Mesendoderm (in vitro differentiated cells): ENCODE results near the gene AFAP1L1.
"Not testable (repeated sequence)": the region's sequence is repeated elsewhere in the genome, so short reads cannot be mapped to it uniquely, and the experiment has no call there.

Experiments
- DNase-seq: peaks from one replicate; pipeline ENCODE4 v3.0.0; 2013
- H2AK5ac ChIP-seq: 2 replicates; pipeline ENCODE4 v1.6.1; 2013; ENCODE audit warnings: low read length, inconsistent platforms
- H2BK120ac ChIP-seq: 2 replicates; pipeline ENCODE4 v1.6.1; 2013; ENCODE audit warnings: low read depth, mild to moderate bottlenecking, low read length, moderate library complexity, mixed read lengths
- H2BK15ac ChIP-seq: replicated peaks from 2 replicates; pipeline ENCODE4 v1.6.1; 2013; ENCODE audit warnings: low read depth, mild to moderate bottlenecking, moderate library complexity
- H2BK5ac ChIP-seq: 2 replicates; pipeline ENCODE4 v1.6.1; 2013; ENCODE audit warnings: low read length, inconsistent platforms
- H3K18ac ChIP-seq: 2 replicates; pipeline ENCODE4 v1.6.1; 2013; ENCODE audit warnings: mild to moderate bottlenecking, low read length, mixed read lengths
- H3K23ac ChIP-seq: one replicate; pipeline ENCODE4 v1.6.1; 2013; ENCODE audit warnings: low read length
- H3K27ac ChIP-seq: 2 replicates; pipeline ENCODE4 v1.5.1; 2013; ENCODE audit warnings: low read depth, mild to moderate bottlenecking, inconsistent platforms, low read length, moderate library complexity
- H3K27me3 ChIP-seq: 2 replicates; pipeline ENCODE4 v1.6.1; 2013; ENCODE audit warnings: low read length, control low read depth, mild to moderate bottlenecking, inconsistent platforms; ENCODE audit not compliant: insufficient read depth, poor library complexity
- H3K36me3 ChIP-seq: 2 replicates; pipeline ENCODE4 v1.6.1; 2013; ENCODE audit warnings: low read length, inconsistent platforms; ENCODE audit not compliant: control insufficient read depth, insufficient read depth
- H3K4ac ChIP-seq: one replicate; pipeline ENCODE4 v1.6.1; 2013; ENCODE audit warnings: low read depth, mild to moderate bottlenecking, low read length, moderate library complexity
- H3K4me1 ChIP-seq: 2 replicates; pipeline ENCODE4 v1.6.1; 2013; ENCODE audit warnings: low read depth, low read length, inconsistent platforms; ENCODE audit not compliant: control insufficient read depth
- H3K4me2 ChIP-seq: 2 replicates; pipeline ENCODE4 v1.6.1; 2013; ENCODE audit warnings: low read length
- H3K4me3 ChIP-seq: 2 replicates; pipeline ENCODE4 v1.5.1; 2013; ENCODE audit warnings: mild to moderate bottlenecking, low read length
- H3K56ac ChIP-seq: one replicate; pipeline ENCODE4 v1.6.1; 2013; ENCODE audit warnings: low read length
- H3K79me1 ChIP-seq: 2 replicates; pipeline ENCODE4 v1.6.1; 2013; ENCODE audit warnings: low read length, inconsistent platforms
- H3K79me2 ChIP-seq: 2 replicates; pipeline ENCODE4 v1.6.1; 2013; ENCODE audit warnings: mild to moderate bottlenecking, low read length; ENCODE audit not compliant: control insufficient read depth, insufficient read depth
- H3K9ac ChIP-seq: 2 replicates; pipeline ENCODE4 v1.6.1; 2013; ENCODE audit warnings: low read length, inconsistent platforms
- H4K5ac ChIP-seq: one replicate; pipeline ENCODE4 v1.6.1; 2013; ENCODE audit warnings: low read length
- H4K8ac ChIP-seq: one replicate; pipeline ENCODE4 v1.6.1; 2013; ENCODE audit warnings: low read depth, mild to moderate bottlenecking, control low read depth, low read length, moderate library complexity
- WGBS: extraction: QIAGEN DNeasy Blood & Tissue Kit; methylation state at CpG from one replicate; pipeline ENCODE4 v1.1.7; 2013; ENCODE audit warnings: low lambda C conversion rate, missing lambda C conversion rate; ENCODE audit not compliant: insufficient coverage; ENCODE audit errors: extremely low coverage; 5-methylcytosine and 5-hydroxymethylcytosine counted together

AFAP1L1 gene

GRCh38 chr5:149271195-149271715 lies 404 bp upstream of the AFAP1L1 start:
- Histone ChIP-seq H3K27me3 (peaks cover 7% of the 10 kb centered on the region), H2BK120ac (no peak overlapping the region)
- no CpG with 5 or more reads among the region's 40 CpGs for WGBS

GRCh38 chr5:149272781-149273180 lies 1.1 kb downstream of the AFAP1L1 start:
- DNase-seq, H3K27ac ChIP-seq, H3K9ac ChIP-seq, H4K8ac ChIP-seq, H3K4ac ChIP-seq, H3K4me3 ChIP-seq, H3K27me3 ChIP-seq, H4K5ac ChIP-seq, H3K36me3 ChIP-seq, H3K4me1 ChIP-seq, H2AK5ac ChIP-seq, H3K4me2 ChIP-seq, H2BK15ac ChIP-seq, H3K56ac ChIP-seq, H2BK5ac ChIP-seq, H3K79me1 ChIP-seq, H2BK120ac ChIP-seq, H3K18ac ChIP-seq, H3K79me2 ChIP-seq: not testable (repeated sequence)
- peak overlapping the region; percentile 45 for H3K23ac ChIP-seq
- WGBS = no CpG with 5 or more reads among the region's 16 CpGs

More at GRCh38 chr5:149271195-149271715, 404 bp upstream of the AFAP1L1 start:
- no peak overlapping the region for H3K4ac ChIP-seq
- no peaks in the 10 kb centered on the region for H3K79me2 ChIP-seq
- H3K36me3 ChIP-seq = no peaks in the 10 kb centered on the region
- peaks cover 5% of the 10 kb centered on the region for H3K4me1 ChIP-seq
- no peak overlapping the region for H3K27ac ChIP-seq
- peak overlapping the region; percentile 62 for H3K9ac ChIP-seq
- H3K79me1 ChIP-seq = no peaks in the 10 kb centered on the region
- H2AK5ac ChIP-seq = no peak overlapping the region
- no peak overlapping the region for H3K18ac ChIP-seq
- peak overlapping the region; percentile 45 for H3K23ac ChIP-seq
- no peak overlapping the region for H4K5ac ChIP-seq
- H3K56ac ChIP-seq = peak overlapping the region; percentile 85
- peak overlapping the region; percentile 47 for H3K4me3 ChIP-seq
- peak; percentile 48 for DNase-seq
- H2BK15ac ChIP-seq = no peak overlapping the region
- H3K4me2 ChIP-seq = peak overlapping the region; percentile 92
- no peak overlapping the region for H4K8ac ChIP-seq
- no peak overlapping the region for H2BK5ac ChIP-seq

- H3K4me1 ChIP-seq = peaks cover 5% of the 10 kb centered on the region
- H3K4me2 ChIP-seq = no peak overlapping the region
- no peak overlapping the region for H3K23ac ChIP-seq
- no peak overlapping the region for H3K4me3 ChIP-seq
- no peak overlapping the region for H3K27ac ChIP-seq
- no peak for DNase-seq
- H2BK120ac ChIP-seq = no peak overlapping the region
- no peak overlapping the region for H3K4ac ChIP-seq
- no CpG with 5 or more reads among the region's 5 CpGs for WGBS
- no peak overlapping the region for H4K8ac ChIP-seq
- no peaks in the 10 kb centered on the region for H3K79me2 ChIP-seq
- no peak overlapping the region for H3K18ac ChIP-seq
- H3K79me1 ChIP-seq = no peaks in the 10 kb centered on the region
- no peak overlapping the region for H3K9ac ChIP-seq
- H4K5ac ChIP-seq = no peak overlapping the region
- no peak overlapping the region for H2AK5ac ChIP-seq
- H3K27me3 ChIP-seq = peaks cover 7% of the 10 kb centered on the region
- no peak overlapping the region for H2BK5ac ChIP-seq
- H3K36me3 ChIP-seq = no peaks in the 10 kb centered on the region
- no peak overlapping the region for H2BK15ac ChIP-seq
- peak overlapping the region; percentile 54 for H3K56ac ChIP-seq
These were observed 1.6 kb downstream of the AFAP1L1 start for GRCh38 chr5:149273237-149273636.

- no peak overlapping the region for H3K27ac ChIP-seq
These were observed 2.3 kb downstream of the AFAP1L1 start for GRCh38 chr5:149273950-149274349.

GRCh38 chr5:149274939-149275338 lies 3.3 kb downstream of the AFAP1L1 start:
- Histone ChIP-seq H2BK120ac (no peak overlapping the region), H3K4me2 (no peak overlapping the region), H3K4ac (no peak overlapping the region), H3K18ac (no peak overlapping the region), H3K4me1 (peaks cover 5% of the 10 kb centered on the region), H3K27me3 (peaks cover 7% of the 10 kb centered on the region), H4K5ac (no peak overlapping the region), H3K56ac (no peak overlapping the region), H4K8ac (no peak overlapping the region), H3K23ac (no peak overlapping the region), H3K27ac (no peak overlapping the region), H3K9ac (no peak overlapping the region), H3K79me2 (no peaks in the 10 kb centered on the region), H3K4me3 (no peak overlapping the region), H3K36me3 (no peaks in the 10 kb centered on the region), H2BK5ac (no peak overlapping the region), H2BK15ac (no peak overlapping the region), H3K79me1 (no peaks in the 10 kb centered on the region), H2AK5ac (no peak overlapping the region)
- DNase-seq = no peak
- no CpG with 5 or more reads among the region's 1 CpG for WGBS

More at GRCh38 chr5:149273950-149274349, 2.3 kb downstream of the AFAP1L1 start:
- Histone ChIP-seq H3K4ac (no peak overlapping the region), H2AK5ac (no peak overlapping the region), H3K4me3 (no peak overlapping the region), H2BK5ac (no peak overlapping the region), H4K5ac (no peak overlapping the region), H3K27me3 (peaks cover 7% of the 10 kb centered on the region), H3K9ac (no peak overlapping the region), H2BK120ac (no peak overlapping the region), H3K4me1 (peaks cover 5% of the 10 kb centered on the region), H3K18ac (no peak overlapping the region), H3K79me2 (no peaks in the 10 kb centered on the region), H3K23ac (no peak overlapping the region), H3K79me1 (no peaks in the 10 kb centered on the region), H2BK15ac (no peak overlapping the region), H3K4me2 (no peak overlapping the region), H4K8ac (no peak overlapping the region), H3K56ac (no peak overlapping the region), H3K36me3 (no peaks in the 10 kb centered on the region)
- DNase-seq = peak; percentile 76
- no CpG with 5 or more reads among the region's 3 CpGs for WGBS

GRCh38 chr5:149277801-149278200 lies 6.1 kb downstream of the AFAP1L1 start:
- no peak overlapping the region for H2BK5ac ChIP-seq
- H4K5ac ChIP-seq = no peak overlapping the region
- peaks cover 3% of the 10 kb centered on the region for H3K27me3 ChIP-seq
- H3K23ac ChIP-seq = no peak overlapping the region
- WGBS = no CpG with 5 or more reads among the region's 4 CpGs
- H3K79me1 ChIP-seq = no peaks in the 10 kb centered on the region
- H3K56ac ChIP-seq = no peak overlapping the region
- peaks cover 5% of the 10 kb centered on the region for H3K4me1 ChIP-seq
- H3K9ac ChIP-seq = no peak overlapping the region
- H2AK5ac ChIP-seq = no peak overlapping the region
- no peaks in the 10 kb centered on the region for H3K79me2 ChIP-seq
- H3K18ac ChIP-seq = no peak overlapping the region
- no peak overlapping the region for H3K4me3 ChIP-seq
- no peak overlapping the region for H3K4me2 ChIP-seq
- no peak overlapping the region for H2BK120ac ChIP-seq
- no peak overlapping the region for H3K4ac ChIP-seq
- no peak overlapping the region for H4K8ac ChIP-seq
- H3K27ac ChIP-seq = no peak overlapping the region
- H2BK15ac ChIP-seq = no peak overlapping the region
- H3K36me3 ChIP-seq = no peaks in the 10 kb centered on the region
- DNase-seq = no peak
